HG02938 (cell line): ENCODE data around the gene VEPH1.

Experiments
- ATAC-seq: cut with Tn5 transposase; IDR thresholded peaks from one replicate; pipeline ENCODE4 v1.9.1; 2021; ENCODE audit warnings: mild to moderate bottlenecking, moderate library complexity; ENCODE audit not compliant: unreplicated experiment

The VEPH1 gene

GRCh38 chr3:157438194-157438730 lies 65.0 kb downstream of the VEPH1 start:
- ATAC-seq: no peak

GRCh38 chr3:157436583-157437291 lies 66.5 kb downstream of the VEPH1 start, which contains the start of gene PTX3:
Gene PTX3, plus strand, starts transcription at chr3:157436850. Its CDS starts 84 bp downstream, at chr3:157436934.
- no peak for ATAC-seq

DNA sequence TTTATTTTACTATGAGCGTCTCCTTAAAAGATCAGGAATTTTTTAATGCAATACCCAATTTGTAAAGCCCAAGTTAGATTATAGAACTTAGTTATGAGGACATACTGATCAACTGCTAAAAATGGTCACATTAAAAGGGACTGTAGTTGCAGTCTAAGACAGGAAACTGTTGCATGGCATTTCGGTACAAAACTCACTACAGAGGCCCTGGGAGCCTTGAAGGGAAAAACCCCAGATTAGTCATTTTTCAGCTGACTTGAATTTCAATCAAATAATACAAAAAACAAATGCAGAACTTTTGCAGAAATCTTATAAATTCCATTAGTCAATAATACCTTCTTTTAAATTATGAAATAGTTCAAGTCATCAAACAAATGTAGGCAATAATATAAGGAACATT lies 73.5 kb downstream of the VEPH1 start:
- no peak for ATAC-seq

GRCh38 chr3:157428853-157429252 lies 74.4 kb downstream of the VEPH1 start:
- ATAC-seq: no peak

DNA sequence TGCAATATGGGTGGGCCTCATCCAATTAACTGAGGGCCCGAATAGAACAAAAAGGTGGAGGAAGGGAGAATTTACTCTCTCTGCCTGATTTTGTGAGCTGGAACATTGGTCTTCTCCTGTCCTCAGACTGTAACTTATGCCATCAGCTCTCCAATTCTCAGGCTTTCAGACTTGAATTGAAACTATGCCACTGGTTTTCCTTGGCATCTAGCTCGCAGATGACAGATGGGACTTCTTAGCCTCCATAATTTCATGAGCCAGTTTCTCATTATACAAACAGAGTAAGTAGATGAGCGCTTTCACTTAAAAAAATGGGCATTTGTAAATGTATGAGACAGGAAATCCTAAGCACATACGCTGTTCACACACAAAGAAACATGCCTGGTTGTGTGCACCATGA lies 75.3 kb downstream of the VEPH1 start:
- ATAC-seq: no peak

GRCh38 chr3:157423337-157423736 lies 79.9 kb downstream of the VEPH1 start:
- ATAC-seq: no peak

- no peak for ATAC-seq
Observed at GRCh38 chr3:157420606-157421130, 82.5 kb downstream of the VEPH1 start.

DNA sequence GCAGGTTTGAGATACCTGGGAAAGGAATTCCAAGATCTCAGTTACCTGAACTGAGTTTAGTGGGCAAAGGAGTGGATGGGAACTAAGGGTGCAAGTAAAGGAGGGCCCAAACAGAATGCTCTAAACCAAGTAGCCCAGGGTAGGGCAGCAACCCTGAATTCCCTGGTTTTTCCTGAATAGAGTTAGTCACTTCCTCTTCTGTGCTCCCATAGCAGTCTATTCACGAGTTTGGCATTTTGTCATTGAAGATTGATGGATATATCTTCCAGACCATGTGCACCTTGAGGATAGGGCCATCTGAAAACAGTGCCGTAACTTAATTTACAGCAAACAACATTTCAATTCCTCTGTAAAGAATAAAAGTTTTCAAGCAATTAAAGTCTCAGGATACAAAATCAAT lies 85.1 kb downstream of the VEPH1 start:
- ATAC-seq: no peak

GRCh38 chr3:157417247-157417646 lies 86.0 kb downstream of the VEPH1 start:
- no peak for ATAC-seq

DNA sequence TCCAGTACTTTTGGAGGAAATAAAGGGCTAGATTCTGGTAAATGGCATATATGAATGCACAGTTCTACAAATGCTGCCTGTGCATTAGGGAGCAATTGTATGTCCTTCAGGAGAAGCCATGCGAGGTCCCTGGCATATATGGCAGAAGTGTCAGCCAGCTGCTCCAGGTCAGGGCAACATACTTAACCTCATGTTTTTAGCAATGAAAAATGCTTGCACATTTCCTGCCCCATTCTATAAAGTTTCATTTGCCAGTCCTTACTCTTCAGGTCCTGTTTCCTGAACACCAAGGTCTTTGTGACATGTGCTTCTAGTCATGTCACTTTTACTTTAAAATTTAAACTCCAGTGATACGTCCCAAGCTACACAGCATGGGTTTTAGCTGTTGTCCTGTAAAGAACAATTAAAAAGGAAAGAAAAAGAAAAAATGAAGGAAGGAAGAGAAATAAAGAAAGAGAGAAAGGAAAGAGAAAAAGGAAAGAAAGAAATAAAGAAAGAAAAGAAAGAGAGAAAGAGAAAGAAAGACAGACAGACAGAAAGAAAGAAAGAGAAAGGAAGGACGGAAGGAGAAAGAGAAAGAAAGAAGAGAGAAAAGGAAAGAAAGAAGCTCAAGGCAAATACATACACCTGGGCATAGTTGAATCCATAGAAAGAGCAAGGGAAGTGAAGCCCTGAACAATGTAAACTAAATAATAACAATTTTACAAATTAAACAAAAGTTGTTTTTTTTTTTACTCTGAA lies 86.7 kb downstream of the VEPH1 start:
- ATAC-seq: no peak

DNA sequence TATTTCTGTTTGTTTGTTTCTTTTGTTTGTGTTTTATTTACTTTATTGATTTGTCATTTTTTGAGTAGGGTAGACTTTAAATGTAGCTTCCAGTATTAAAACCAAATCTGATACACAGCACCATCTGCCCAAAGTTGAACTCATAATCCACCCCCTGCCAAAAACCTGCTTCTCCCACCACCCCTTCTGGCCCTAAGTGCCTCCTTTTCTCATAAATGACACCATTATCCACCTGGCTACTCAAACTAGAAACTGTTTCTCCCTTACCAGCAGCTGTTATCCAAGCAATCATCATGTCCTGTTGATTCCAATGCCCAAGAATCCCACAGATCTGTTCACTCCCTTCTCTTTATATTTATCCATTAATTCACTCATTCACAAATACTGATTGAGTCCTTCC lies 88.4 kb downstream of the VEPH1 start:
- ATAC-seq: no peak

- ATAC-seq: no peak
Observed at GRCh38 chr3:157412323-157412855, 90.8 kb downstream of the VEPH1 start.

DNA sequence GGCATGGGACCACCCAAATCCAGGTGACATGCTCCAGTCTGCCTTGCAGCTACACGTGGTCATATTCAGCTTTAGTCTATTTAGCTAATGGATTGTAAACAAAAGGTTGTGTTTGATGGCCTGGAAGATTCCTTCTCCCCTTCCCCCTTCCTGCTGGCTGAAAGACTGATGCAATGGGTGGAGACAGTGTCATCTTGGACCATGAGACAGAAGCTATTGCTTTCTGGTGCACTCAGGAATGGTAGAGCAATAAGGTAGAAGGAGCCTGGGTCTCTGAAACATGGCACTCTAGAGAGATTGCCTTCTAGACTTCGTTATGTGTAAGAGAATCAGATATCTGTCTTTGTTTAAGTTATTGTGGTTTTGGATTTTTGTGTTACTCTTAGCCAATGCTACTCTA lies 92.3 kb downstream of the VEPH1 start:
- no peak for ATAC-seq

- ATAC-seq: no peak
Observed at GRCh38 chr3:157409516-157409915, 93.7 kb downstream of the VEPH1 start.

GRCh38 chr3:157408499-157409149 lies 94.6 kb downstream of the VEPH1 start:
- ATAC-seq: no peak

- no peak for ATAC-seq
Observed at GRCh38 chr3:157407769-157408168, 95.4 kb downstream of the VEPH1 start.

DNA sequence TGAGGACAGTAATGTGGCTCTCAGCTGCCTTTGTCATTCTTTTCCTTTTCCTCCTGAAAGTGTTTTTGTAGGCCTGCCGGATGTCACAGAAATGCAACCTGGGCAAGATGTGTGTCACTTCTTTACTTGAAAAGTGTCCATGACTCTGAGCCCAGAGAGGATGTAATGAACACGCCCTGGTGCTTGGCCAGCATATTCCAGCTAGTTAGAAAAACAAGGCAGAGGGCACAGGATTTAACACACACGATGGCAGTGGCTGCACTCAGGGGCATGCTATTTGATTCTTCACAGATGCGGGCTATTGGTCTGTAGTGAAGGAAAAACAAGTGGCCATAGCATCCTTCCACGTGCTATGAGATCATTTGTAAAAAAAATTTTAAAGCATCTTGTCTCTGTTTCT lies 96.8 kb downstream of the VEPH1 start:
- no peak for ATAC-seq

DNA sequence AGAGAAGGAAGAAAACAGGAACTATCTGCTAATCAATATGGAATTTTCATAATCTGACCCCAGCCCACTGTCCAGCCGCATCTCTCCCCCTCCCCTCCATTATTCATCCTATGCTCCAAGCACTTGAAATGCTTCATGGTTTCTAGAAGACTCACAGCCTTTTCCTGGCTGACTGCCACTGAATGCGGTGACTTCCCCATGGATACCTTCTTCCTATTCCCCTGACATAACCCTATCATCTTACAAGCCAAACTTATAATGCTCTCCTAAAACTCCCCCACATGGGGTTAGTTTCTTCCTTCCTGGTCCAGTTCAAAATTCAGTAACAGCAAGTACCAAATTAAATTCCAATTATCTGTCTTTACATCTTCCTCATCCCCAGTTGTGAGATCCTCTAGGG lies 97.8 kb downstream of the VEPH1 start:
- ATAC-seq: no peak

GRCh38 chr3:157404381-157404780 lies 98.8 kb downstream of the VEPH1 start:
- ATAC-seq: no peak

DNA sequence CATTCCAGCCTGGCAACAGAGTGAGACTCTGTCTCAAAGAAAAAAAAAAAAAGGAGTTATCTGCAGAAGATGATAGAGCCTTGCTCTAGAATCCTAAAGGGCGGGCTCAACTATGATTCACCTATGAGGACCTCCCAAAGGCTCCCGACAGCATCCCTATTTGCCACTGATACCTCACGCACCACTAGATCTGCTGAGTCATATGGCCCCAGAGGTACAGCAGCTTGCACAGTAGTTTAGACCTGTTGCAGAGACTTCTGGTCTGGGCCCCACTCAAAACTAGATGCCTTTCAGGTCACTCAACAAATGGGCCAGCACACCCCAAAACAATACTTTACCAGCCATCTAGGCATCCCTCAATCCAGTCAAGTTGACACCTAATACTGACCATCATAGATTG lies 104.6 kb downstream of the VEPH1 start:
- ATAC-seq: no peak

GRCh38 chr3:157394411-157394810 lies 108.8 kb downstream of the VEPH1 start:
- no peak for ATAC-seq
